Stimulated activated CD4-positive, alpha-beta T cell treated with anti-CD3 and anti-CD28 coated beads, Interleukin-15, amount 100 ng/mL, for 1 hour (primary cell): Measurements from ENCODE around the gene SLC30A9.

Experiments
- DNase-seq, 2 donors: peaks; one replicate each; pipeline ENCODE4 v3.0.0-alpha.2; 2020; ENCODE audit warnings: low read depth in 1 of 2, low spot score in 1 of 2

The SLC30A9 gene

GRCh38 chr4:41998019-41998418, 7.7 kb downstream of the SLC30A9 start:
- no peak for DNase-seq

- DNase-seq = no peak
Measured at GRCh38 chr4:41999321-41999720, 9.0 kb downstream of the SLC30A9 start.

- no peak for DNase-seq
Measured at GRCh38 chr4:42008011-42008786, 17.9 kb downstream of the SLC30A9 start.

DNA sequence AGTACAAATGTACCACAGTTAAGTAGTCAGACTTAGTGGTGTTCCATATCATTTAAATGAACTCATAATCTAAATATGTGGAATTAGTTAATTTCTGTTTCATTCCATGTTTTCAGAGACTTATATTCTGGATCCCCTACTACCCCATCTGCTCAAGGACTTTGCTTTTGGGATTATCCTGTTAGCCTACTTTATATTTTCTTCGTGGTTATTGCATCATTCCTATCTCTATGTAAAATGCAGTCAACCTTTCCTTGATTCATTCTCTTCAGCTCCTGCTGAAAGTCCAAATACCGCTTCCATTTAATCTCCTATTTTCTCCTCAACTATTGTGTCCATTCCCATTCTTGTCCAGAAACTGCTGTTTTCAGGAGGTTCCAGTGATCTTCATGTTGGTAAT, 25.1 kb downstream of the SLC30A9 start:
- no peak for DNase-seq

GRCh38 chr4:42018451-42018850, 28.1 kb downstream of the SLC30A9 start:
- DNase-seq = no peak

DNA sequence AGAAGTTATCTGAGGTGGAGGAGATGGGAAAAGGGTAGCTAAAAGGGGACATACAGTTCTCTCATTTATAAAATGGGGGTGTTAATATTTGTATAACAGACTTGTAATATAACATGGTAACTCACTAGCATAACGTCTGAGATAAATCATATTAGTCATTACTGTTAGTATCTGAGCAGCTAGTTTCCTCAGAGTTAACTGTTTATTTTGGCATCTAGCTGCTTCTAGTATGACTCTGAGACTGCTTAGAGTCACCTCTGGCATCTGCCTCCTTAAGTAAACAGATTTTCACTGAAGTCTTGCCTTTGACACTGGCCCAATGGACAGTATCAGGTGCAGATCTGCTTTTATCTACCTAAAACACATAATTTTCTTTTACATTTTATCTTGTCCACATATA, 58.1 kb downstream of the SLC30A9 start:
- no peak for DNase-seq

GRCh38 chr4:42050516-42051249, 60.4 kb downstream of the SLC30A9 start:
- DNase-seq = no peak

- no peak for DNase-seq
Measured at GRCh38 chr4:42066402-42066801, 76.1 kb downstream of the SLC30A9 start.

GRCh38 chr4:42067264-42067663, 76.9 kb downstream of the SLC30A9 start:
- DNase-seq = no peak

GRCh38 chr4:42070463-42070862, 80.1 kb downstream of the SLC30A9 start:
- DNase-seq = no peak

DNA sequence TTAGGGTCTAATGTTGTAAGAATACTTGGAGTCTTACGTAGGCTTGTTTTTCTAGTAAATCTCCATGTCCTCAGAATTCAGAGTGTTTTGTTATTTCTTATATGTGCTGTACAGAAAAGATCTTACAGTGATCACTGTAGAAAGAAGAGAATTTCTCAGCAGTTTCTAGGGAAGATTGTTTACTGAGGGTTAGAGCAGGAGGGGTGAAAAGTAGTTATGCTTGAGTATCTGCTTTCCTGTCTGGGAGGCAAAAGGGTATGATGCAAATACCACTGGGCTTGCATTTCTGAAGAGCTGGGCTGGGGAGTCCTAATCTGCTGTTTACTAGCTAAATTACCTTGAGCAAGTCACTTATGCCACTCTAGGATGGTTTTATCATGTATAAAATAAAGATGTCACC, 84.0 kb downstream of the SLC30A9 start:
- no peak for DNase-seq

- no peak for DNase-seq
Measured at GRCh38 chr4:42078184-42078801, 88.0 kb downstream of the SLC30A9 start.

DNA sequence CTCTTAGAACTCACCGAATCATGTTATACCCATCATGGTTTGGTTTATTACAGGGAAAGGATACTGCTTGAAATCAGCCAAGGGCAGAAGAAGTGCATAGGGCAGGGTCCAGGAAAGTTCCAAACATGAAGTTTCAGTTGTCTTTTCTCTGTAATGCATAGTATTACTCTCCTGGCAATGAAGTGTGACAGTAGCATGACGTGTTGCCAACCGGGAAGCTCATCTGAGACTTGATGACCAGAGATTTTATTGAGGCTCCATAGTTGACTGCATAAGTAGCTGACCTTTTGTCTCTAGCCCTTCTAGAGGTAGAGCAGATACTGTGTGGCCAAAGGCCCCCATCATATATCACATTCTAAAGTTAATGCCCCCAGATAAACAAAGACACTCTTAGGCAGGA, 90.0 kb downstream of the SLC30A9 start:
- DNase-seq = no peak

GRCh38 chr4:42083816-42084215, 93.5 kb downstream of the SLC30A9 start:
- no peak for DNase-seq

DNA sequence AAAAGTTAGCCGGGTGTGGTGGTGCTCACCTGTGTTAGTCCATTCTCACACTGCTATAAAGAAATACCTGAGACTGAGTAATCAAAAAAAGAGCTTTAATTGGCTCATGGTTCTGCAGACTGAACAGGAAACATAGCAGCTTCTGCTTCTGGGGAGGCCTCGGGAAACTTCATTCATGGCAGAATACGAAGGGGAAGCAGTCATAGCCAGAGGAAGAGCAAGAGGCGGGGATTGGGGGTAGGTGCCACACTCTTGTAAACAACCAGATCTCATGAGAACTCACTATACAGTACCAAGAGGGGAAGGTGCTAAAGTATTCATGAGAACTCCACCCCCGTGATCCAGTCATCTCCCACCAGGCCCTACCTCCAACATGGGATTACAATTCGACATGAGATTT, 98.1 kb downstream of the SLC30A9 start:
- no peak for DNase-seq

DNA sequence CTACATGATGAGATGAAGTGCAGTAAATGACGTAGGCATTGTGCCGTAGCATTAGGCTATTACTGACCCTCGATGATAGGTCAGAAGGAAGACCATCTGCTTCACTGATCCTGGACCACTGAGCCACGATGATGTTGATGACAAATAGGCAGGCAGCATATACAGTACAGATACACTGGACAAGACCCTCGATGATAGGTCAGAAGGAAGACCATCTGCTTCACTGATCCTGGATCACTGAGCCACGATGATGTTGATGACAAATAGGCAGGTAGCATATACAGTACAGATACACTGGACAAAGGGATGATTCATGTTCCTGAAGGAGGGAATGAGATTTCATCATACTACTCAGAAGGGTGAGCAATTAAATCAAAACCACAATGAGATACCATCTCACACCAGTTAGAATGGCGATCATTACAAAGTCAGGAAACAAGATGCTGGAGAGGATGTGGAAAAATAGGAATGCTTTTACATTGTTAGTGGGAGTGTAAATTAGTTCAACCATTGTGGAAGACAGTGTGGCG, 111.2 kb downstream of the SLC30A9 start:
- DNase-seq = no peak

GRCh38 chr4:42104521-42104920, 114.2 kb downstream of the SLC30A9 start:
- DNase-seq = no peak

DNA sequence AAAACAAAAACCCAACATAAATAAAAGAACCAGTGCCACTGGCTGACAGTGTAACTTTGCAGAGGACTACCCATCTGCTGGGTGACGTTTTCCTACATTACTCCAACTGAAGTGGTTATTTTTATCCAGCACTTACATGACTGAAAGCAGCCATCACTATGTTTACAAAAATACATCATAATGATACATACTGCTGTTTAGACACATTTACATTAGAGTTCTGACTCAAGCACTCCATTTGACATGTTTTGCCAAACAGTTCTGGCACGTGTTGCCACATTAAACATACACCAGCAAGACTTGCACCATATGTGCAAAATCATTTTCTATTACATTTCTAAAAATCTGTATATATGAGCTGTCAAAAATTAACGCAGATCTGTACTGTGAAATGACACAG, 122.5 kb downstream of the SLC30A9 start:
- no peak for DNase-seq

DNA sequence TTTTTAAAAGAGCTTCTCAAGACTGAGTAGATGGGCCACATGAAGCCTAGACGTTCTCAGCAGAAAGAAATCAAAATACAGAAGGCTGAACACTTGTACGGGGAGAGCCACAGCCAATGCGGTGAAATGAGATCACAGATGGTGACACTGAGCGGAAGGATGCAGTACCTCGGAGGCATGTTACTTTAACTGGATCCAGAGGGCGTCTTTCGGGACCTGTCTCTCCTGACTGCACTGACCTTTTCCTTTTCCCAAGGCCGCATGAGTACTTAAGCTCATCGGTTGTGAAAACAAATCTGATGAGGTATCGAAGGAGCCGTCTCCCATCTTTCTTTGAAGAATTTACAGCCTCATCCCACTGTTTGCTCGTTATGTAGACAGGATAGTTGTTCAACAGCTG, 129.6 kb downstream of the SLC30A9 start:
- no peak for DNase-seq

- no peak for DNase-seq
Measured at GRCh38 chr4:42122237-42122636, 131.9 kb downstream of the SLC30A9 start.

- DNase-seq = no peak
Measured at GRCh38 chr4:42123071-42123644, 132.8 kb downstream of the SLC30A9 start.

- no peak for DNase-seq
Measured at GRCh38 chr4:42132099-42132498, 141.8 kb downstream of the SLC30A9 start.
